ENCODE data around the gene PNMA8B.

DNA sequence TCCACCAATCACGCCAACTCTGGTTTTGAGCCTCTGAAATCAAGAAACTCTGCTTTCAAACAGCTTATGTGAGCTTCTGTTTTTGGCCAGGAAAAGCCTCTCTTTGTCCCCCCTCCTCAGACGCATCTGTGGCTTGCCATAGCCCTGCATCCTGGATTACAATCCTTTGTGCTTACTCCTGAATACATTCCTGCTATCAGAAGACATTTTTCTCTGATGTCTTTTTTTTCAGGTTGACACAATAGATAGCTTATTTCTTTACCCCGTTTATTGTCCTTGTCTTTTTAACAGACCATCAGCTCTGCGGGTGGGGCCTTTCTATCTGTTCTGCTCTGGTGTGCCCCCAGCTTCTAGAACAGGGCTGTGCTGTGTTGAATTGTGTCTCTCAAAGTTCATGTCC, 11.0 kb downstream of the PNMA8B start:
- TF ChIP-seq POLR2A (IDR thresholded peaks at IDR 0.05; ENCODE audit: low read length) = no peak
- no peak for TF ChIP-seq GATA1 (IDR thresholded peaks at IDR 0.05; ENCODE audit: low read depth, low read length)
